ENCODE data around the gene IFI27. TPM values are rescaled to one million over a fixed set of nuclear protein-coding genes. Genes with fewer than 3 reads are reported as not detected.

IFI27 gene
- total RNA-seq, 1 donor from 2014 or later, result 3.7 TPM

GRCh38 chr14:94111276-94112095 lies 950 bp downstream of the IFI27 start:
- DNase-seq, result no peak
- Mint-ChIP-seq H3K4me1 (ENCODE audit: low read depth, unreplicated experiment) (peaks cover 6% of the 10 kb centered on the region), H3K4me3 (ENCODE audit: unreplicated experiment) (no peak overlapping the region), H3K27ac (ENCODE audit: unreplicated experiment) (no peak overlapping the region), H3K9me3 (ENCODE audit: unreplicated experiment) (peaks cover 2% of the 10 kb centered on the region), H3K36me3 (ENCODE audit: unreplicated experiment) (no peaks in the 10 kb centered on the region), H3K27me3 (ENCODE audit: unreplicated experiment) (peaks cover 4% of the 10 kb centered on the region)
- no peak for TF ChIP-seq CTCF (IDR thresholded peaks at IDR 0.05; ENCODE audit: partially characterized antibody, unreplicated experiment)

- no peak overlapping the region for H3K27ac Mint-ChIP-seq (ENCODE audit: unreplicated experiment)
- peaks cover 6% of the 10 kb centered on the region for H3K4me1 Mint-ChIP-seq (ENCODE audit: low read depth, unreplicated experiment)
- H3K9me3 Mint-ChIP-seq (ENCODE audit: unreplicated experiment), result peaks cover 2% of the 10 kb centered on the region
- TF ChIP-seq CTCF (IDR thresholded peaks at IDR 0.05; ENCODE audit: partially characterized antibody, unreplicated experiment), result no peak
- peaks cover 4% of the 10 kb centered on the region for H3K27me3 Mint-ChIP-seq (ENCODE audit: unreplicated experiment)
- H3K4me3 Mint-ChIP-seq (ENCODE audit: unreplicated experiment), result no peak overlapping the region
- no peaks in the 10 kb centered on the region for H3K36me3 Mint-ChIP-seq (ENCODE audit: unreplicated experiment)
- no peak for DNase-seq
These were observed 2.1 kb downstream of the IFI27 start for GRCh38 chr14:94112513-94113063.

- Mint-ChIP-seq H3K27ac (ENCODE audit: unreplicated experiment) (no peak overlapping the region), H3K4me1 (ENCODE audit: low read depth, unreplicated experiment) (peaks cover 6% of the 10 kb centered on the region), H3K27me3 (ENCODE audit: unreplicated experiment) (peaks cover 4% of the 10 kb centered on the region), H3K36me3 (ENCODE audit: unreplicated experiment) (no peaks in the 10 kb centered on the region), H3K4me3 (ENCODE audit: unreplicated experiment) (no peak overlapping the region), H3K9me3 (ENCODE audit: unreplicated experiment) (peaks cover 2% of the 10 kb centered on the region)
- TF ChIP-seq CTCF (IDR thresholded peaks at IDR 0.05; ENCODE audit: partially characterized antibody, unreplicated experiment), result no peak
- no peak for DNase-seq
These were observed 2.5 kb downstream of the IFI27 start for GRCh38 chr14:94113073-94113472.

GRCh38 chr14:94113490-94113889 lies 3.0 kb downstream of the IFI27 start:
- no peak overlapping the region for H3K4me3 Mint-ChIP-seq (ENCODE audit: unreplicated experiment)
- H3K36me3 Mint-ChIP-seq (ENCODE audit: unreplicated experiment), result no peaks in the 10 kb centered on the region
- DNase-seq, result no peak
- H3K4me1 Mint-ChIP-seq (ENCODE audit: low read depth, unreplicated experiment), result peaks cover 6% of the 10 kb centered on the region
- no peak overlapping the region for H3K27ac Mint-ChIP-seq (ENCODE audit: unreplicated experiment)
- H3K27me3 Mint-ChIP-seq (ENCODE audit: unreplicated experiment), result peaks cover 4% of the 10 kb centered on the region
- peaks cover 2% of the 10 kb centered on the region for H3K9me3 Mint-ChIP-seq (ENCODE audit: unreplicated experiment)
- no peak for TF ChIP-seq CTCF (IDR thresholded peaks at IDR 0.05; ENCODE audit: partially characterized antibody, unreplicated experiment)
